Measurements from ENCODE around the gene POLN.
"Not testable (repeated sequence)": the region's sequence is repeated elsewhere in the genome, so short reads cannot be mapped to it uniquely, and the experiment has no call there.

POLN gene

GRCh38 chr4:2275546-2276251 lies 33.8 kb upstream of the POLN start:
- DNase-seq (ENCODE audit: low read depth): no peak

GRCh38 chr4:2275044-2275397 lies 33.1 kb upstream of the POLN start:
- not testable (repeated sequence) for DNase-seq (ENCODE audit: low read depth)

- DNase-seq (ENCODE audit: low read depth): no peak
Observed at GRCh38 chr4:2274320-2275043, 32.6 kb upstream of the POLN start.

- no peak for DNase-seq (ENCODE audit: low read depth)
Observed at GRCh38 chr4:2273657-2274319, 31.9 kb upstream of the POLN start.

- no peak for DNase-seq (ENCODE audit: low read depth)
Observed at GRCh38 chr4:2273221-2273620, 31.3 kb upstream of the POLN start.

DNA sequence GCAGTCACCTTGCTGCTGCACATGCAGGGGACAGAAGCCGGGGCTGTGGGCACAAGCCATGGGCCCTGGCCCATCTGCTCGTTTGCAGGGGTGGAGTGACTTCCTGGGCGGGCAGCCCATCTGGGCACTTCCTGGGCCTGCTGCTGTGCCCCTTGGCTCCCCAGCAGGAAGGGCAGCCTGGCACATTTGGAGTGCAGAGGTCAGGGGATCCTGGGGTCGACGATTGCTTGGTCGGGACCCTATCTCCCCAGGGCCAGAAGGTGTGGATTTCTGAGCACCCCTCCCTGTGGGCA lies 30.9 kb upstream of the POLN start:
- DNase-seq (ENCODE audit: low read depth): no peak

- no peak for DNase-seq (ENCODE audit: low read depth)
Observed at GRCh38 chr4:2272026-2272827, 30.3 kb upstream of the POLN start.

DNA sequence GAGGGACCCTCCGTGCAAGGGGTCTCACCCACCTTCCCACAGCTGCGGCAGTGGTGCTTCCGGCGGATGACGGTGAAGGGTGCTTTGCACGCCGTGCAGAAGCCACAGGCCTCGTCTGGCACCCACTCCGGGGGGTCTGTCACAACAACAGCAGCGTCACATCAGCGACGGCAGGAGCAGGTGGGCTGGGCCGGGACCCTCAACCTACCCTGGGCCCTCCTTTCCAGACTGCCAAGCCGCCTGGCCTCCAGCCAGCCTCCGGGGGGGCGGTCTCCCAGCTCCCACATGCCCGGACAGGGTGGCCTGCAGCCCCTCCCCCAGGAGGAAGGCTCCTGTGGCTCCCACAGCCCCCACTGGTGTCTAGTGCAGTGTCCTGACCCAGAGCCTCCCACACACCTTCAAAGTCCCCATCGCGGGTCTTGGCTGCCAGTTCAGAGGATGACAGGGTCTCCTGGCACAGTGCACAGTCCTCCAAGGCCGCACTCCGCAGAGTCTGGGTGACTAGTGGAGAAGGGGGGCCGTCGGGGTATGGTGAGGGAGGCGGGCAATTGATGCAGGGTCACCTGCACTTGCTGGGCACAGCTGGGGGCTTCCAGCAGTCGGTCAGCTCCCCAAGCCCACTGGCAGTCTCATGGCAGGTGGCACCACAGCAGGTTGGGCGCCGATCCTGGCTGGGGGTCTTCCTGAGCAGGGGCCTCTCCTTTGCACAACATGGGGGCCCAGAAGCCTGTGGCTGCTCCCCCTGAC lies 29.5 kb upstream of the POLN start:
- no peak for DNase-seq (ENCODE audit: low read depth)

DNA sequence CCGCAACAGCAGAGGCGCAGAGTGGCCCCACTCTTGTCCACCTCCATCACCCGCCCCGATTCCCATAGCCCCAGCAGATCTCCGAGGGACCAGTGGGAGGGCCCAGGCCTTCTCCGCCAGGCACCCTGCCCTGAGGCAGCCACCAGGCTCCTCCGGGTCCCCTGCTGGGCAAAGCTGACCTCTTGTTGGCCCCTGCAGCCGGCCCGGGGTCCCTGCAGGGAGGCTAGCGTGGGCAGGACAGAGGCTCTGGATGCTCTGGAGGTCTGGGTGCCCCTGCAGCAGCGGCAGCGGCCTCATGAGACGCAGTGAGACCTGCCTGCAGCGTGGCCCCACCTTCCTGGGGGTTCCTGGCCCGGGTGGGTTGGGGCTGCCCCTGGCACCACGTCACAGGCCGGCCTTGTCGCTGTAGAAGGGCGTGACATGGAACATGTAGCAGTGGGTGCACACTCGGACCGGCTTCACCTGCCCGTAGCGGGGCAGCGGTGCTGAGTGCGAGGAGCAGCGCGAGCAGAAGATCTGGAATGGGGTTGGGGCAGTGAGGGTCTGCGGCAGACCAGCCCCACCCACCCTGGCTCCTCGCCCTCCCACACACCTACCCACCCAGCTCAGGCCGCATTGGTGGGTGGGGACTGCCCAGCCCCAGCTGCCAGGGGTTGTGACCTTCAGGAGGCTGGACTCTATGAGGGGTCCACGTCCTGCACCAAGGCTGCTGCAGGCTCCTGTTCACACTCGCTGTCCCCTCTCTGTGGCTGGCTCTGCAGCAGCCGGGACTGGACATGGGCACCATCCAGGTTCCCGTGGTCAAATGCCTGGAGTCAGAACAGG lies 28.6 kb upstream of the POLN start:
- DNase-seq (ENCODE audit: low read depth): no peak

DNA sequence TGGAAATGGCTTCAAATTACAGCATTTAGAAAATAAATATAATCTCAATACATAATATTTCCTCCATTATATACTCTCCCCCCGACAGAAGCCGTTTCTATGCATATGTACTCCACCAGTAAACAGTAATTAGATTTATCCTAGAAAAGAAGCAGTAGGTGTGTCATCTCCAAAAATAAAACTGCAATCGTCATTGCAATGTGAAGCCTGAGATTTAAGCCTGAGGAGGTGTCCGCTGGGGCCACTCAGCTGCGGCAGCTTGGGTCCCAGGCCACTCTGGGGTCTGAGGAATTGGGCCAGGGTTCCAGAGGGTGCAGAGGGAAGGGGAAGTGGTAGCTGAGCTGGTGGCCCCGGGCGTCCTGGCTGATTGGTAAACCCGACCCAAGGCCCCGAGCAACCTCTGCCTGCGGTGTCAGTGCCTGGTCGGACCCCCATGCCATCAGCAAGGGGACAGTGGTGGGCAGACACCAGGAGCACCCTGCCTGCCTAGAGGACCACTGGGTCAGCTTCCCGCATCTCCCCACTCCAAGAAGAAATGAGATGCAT lies 27.8 kb upstream of the POLN start:
- no peak for DNase-seq (ENCODE audit: low read depth)

GRCh38 chr4:2269206-2269531 lies 27.2 kb upstream of the POLN start:
- DNase-seq (ENCODE audit: low read depth): no peak

- DNase-seq (ENCODE audit: low read depth): no peak
Observed at GRCh38 chr4:2268357-2269205, 26.7 kb upstream of the POLN start.

DNA sequence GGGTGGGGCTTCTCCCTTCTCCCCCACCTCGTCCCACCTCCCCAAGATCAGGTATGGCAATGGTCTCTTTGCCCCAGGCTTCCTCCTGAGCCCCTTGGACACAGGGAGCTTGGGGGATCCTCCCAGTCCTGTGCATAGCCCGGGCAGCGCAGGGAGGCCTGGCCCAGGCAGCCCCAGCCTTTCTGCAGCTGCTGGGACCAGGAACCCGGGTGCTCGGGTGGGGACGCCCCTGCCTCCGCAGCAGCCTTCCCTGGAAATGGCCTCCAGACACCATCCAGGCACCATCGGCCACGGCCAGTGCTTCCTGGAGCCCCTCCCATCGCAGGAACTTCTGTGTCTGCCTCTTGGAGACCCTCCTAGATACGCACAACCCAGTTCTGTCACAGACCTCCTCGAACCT lies 25.9 kb upstream of the POLN start:
- DNase-seq (ENCODE audit: low read depth): no peak

DNA sequence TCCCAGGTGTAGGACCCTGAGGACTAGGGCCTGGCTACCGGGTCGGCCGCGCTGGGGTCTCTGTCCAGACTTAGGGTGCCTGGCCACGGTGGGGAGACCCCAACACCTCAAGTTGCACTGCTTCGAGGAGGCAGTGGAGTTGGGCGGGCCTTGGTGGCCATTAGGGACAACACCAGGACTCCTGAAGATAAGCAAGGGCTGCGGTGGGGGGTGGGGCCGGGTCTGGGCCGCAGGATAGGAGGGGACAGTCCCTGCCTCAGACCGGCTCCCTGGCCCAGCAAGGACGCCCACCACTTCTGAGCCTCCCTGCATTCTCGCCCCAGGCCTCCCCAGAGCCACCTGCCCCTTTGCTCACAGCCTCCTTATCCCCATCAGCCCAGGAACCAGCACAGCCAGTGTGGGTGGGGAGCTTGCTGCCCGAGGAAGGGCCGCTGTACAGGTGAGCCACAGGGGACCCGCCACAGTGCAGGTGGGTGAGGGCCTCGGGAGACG lies 25.4 kb upstream of the POLN start:
- DNase-seq (ENCODE audit: low read depth): no peak

- no peak for DNase-seq (ENCODE audit: low read depth)
Observed at GRCh38 chr4:2266821-2267220, 24.9 kb upstream of the POLN start.

DNA sequence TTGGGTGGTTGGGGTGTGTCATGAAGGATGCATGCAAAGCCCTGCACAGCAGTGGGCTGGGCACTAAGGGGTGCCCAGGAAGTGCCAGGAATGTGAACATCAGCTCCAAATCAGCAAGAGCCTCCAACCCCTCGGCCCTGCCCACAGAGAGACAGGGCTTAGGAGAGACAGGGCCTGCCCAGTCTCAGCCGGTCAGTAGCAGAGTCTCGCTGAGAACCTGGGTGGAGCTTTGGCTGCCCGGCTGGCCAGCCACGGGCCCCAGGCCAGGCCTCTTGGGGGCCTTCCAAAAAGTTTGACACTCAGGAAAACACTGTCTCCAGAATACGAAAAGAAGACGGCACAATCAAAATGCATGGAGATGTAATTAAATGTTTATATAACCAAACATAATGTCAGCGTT lies 24.3 kb upstream of the POLN start:
- DNase-seq (ENCODE audit: low read depth): no peak

DNA sequence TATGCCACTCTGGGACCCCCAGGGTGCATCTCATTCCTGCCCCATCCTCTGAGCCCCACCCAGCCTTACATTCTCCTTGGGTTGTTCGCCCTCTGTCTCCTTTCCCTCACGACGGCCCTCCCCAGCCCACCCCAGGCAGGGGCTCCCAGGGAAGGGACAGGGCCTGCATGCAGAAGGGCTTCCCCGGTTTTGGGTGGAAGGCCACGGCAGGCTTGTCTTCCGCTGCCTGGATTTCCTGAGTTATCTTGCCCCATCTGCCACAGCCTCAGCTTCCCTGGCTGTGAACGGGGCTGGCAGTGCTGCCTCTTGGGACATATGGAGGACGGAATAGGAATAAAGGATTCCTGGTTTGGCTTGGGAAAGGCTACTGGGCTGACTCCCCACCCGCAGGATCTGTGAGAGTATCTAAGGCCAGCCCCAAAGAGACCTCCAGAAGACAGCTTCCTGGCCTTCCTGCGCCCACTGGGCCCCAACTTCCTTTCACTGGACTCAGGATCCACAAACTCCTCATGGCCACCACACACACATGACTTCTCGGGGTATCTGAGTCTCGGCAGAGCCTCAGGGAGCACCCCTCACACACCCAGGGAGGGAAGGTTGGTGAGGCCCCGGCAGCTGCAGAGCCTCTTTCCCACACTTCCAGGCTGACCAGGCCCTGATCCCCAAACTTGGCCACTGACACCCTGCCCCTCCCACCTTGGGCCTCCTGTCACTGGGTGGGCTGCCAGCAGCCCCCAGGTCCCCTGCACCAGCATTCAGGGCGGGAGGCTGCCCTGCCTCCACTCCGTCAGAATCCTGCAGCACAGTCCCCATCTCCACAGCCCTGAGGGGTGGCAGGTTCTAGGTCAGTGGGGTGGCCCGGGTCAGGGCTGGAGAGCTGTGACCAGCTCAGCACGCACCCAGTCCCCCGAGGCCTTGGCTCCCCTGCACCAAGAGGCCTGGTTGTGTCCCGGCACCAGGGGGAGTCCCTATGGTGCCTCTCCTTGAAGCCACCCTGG lies 23.5 kb upstream of the POLN start:
- DNase-seq (ENCODE audit: low read depth): no peak

DNA sequence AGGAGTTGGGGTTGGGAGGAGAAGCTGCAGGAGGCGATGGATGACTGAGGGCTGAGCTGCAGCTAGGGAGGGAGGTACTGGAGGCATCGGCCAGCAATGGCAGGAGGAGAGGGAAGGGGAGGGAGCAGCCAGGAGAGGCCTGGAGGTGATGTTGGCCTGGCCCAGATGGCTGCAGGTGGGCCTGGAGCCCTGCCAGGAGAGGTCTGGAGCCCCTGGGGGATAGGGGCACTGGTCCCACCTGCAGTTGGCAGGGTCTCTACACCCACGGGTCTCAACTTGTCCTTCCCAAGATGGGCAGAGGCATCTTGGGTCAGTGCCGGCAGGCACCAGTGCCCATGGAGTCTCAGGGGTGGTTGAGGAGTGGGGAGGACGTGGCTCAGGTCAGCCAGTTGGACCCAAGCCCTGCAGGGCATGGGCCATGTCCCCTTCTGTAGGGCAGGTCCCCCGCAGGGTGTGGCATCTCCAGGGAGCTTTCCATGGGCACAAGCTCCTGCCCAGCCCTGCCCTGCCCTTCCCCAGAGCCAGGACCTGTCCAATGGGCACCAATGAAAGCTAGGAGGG lies 22.6 kb upstream of the POLN start:
- DNase-seq (ENCODE audit: low read depth): no peak

Measured in ELR (cell line).